Stimulated activated naive CD8-positive, alpha-beta T cell treated with anti-CD3 and anti-CD28 coated beads, Interleukin-15, Interleukin-2, amounts not matched to agents 100 U/mL and 50 U/mL, for 24 hours (primary cell): ENCODE measurements around the gene RPS6KA5.
A peak's percentile ranks its signal among the peaks of the same experiment; 100 is the strongest.
"Not testable (repeated sequence)": the region's sequence is repeated elsewhere in the genome, so short reads cannot be mapped to it uniquely, and the experiment has no call there.

Experiments used
- ATAC-seq: fragments of 150-1000 bp; cut with Tn5 transposase; one replicate; pipeline ENCODE4 v1.10.0; 2021
- DNase-seq: peaks from one replicate; pipeline ENCODE4 v3.0.0; 2021

Gene RPS6KA5

DNA sequence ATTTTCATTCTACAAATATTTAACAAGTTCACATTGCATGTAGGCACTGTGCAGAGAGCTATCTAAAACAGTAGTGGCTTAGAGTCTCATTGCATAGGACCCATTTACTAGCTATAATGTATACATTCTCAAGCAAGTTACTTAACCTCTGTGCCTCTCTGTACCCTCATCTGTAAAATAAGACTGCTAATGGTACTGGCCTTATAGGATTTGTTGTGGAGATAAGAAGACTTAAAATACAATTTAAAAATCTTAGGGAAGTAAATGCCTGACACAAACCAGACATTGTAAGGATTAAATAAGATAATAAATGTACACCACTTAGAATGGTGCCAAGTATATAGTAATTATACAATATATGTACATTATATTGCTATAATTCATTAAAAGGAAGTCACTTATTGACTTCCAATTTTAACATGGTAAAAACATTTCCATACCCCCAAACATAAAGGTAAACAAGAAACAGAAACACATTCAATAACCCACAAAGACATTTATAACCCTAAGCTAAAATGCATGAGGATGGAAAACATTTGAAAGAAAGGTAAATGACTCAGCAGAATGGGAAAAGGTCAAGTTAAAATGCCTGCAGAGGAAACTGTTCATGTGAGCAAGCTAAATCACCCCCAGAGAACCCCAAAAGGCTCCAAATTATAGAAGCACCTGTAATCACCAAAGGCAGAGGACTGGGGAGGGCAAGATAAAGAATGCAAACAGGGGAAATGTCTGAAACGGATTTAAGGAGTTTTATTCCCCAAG lies 30.8 kb downstream of the RPS6KA5 start:
- peak; percentile 63 for ATAC-seq
- no peak for DNase-seq

DNA sequence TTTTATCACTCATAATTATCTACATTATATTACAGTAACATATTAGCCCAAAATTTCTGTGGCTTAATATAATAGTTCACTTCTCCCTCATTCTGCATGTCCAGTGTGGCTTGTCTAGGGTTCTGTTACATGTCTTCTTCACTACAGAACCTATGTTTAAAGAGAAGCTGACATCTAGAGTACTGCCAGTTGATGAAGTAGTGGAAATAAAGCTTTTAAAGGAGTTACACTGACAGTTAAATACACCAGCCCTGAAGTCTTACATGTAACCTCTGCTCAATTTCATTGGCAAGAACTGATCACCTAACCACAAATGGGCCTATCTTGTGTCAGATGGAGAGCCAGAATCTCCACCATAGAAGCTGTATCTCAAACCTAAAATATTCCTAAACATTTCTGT lies 32.9 kb downstream of the RPS6KA5 start:
- DNase-seq (no peak), ATAC-seq (no peak)

GRCh38 chr14:91022622-91023028 lies 37.8 kb downstream of the RPS6KA5 start:
- DNase-seq = not testable (repeated sequence)
- ATAC-seq = peak; percentile 83

DNA sequence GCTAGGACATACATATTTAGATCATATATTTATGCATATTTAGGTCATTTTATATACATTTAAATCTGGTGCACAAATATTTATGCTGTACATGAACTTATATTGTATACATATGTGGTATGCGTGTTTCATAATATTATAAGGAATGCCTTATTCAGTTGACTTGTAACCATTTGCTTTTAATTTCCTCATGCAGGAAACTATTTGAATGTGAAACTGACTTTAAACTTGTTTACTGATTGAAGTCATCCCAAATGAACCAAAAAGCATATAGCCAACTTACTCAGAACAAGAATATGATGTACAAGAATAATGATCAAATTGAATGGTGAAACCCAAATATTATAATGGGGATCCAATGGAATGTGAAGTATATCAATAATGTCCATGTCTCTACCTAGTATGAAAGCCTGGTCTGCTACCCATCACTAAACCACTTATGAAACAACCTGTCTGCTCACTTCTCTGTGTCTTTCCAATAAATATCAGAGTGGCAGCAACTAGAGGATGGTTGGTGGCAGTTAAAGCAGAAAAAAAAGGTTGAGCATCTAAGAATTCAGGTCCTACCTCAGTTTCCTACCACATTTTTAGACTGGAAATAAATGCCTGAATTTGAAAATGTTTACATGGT lies 38.3 kb downstream of the RPS6KA5 start:
- ATAC-seq = peak; percentile 58
- no peak for DNase-seq

GRCh38 chr14:91021115-91021514 lies 39.3 kb downstream of the RPS6KA5 start:
- ATAC-seq = no peak
- no peak for DNase-seq

GRCh38 chr14:91019673-91020072 lies 40.8 kb downstream of the RPS6KA5 start:
- DNase-seq = no peak
- ATAC-seq = peak; percentile 17

DNA sequence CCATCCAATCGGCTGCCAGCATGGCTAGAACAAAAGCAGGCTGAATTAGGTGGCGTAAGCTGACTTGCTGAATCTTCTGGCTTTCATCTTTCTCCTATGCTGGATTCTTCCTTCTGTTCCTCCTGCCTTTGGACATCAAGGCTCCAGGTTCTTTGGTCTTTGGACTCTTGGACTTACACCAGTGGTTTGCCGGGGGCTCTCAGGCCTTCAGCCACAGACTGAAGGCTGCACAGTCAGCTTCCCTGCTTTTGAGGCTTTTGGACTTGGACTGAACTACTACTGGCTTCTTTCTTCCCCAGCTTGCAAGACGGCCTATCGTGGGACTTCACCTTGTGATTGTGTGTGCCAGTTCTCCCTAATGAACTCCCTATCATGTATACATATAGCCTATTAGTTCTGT lies 42.0 kb downstream of the RPS6KA5 start:
- ATAC-seq = no peak
- no peak for DNase-seq

DNA sequence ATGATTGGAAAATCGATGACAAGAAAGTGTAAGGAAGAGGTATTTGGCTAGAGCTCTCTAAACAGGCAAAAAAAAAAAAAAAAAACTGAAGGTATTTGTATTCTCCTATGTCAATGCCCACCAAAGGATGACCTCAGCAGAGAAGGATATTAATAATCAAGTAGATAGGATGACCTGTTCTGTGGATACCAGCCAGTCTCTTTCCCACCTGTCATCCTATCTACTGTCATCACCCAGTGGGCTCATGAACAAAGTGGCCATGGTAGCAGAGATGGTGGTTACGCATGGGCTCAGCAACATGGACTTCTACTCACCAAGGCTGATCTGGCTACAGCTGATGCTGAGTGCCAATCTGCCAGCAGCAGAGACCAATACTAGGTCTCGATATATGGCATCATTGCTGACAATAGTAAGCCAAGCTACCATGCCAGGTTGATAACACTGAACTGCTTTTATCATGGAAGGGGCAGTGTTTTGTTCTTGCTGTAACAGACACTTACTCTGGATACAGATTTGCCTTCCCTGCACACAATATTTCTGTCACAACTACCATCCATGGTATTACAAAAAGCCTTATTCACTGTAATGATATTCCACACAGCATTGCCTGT lies 43.5 kb downstream of the RPS6KA5 start:
- DNase-seq = no peak
- ATAC-seq = no peak

DNA sequence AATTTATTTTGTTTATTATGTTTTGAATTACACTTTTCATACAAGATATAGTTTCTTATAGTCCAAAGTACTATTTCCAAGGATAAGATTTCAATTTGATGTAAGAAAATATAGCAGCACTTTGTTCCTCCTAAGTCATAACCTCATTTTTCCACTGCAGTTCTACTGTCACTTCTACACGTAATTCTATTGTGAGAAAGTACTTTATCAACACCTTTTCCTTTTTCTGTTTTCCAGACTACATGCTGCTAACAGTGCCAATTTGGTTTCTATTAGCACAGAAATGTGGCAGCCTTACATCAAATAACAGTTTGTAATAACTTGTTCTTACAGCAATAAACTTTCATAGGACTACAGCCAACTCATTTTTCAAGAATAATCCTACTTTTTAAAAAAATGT lies 45.0 kb downstream of the RPS6KA5 start:
- ATAC-seq (no peak), DNase-seq (no peak)

DNA sequence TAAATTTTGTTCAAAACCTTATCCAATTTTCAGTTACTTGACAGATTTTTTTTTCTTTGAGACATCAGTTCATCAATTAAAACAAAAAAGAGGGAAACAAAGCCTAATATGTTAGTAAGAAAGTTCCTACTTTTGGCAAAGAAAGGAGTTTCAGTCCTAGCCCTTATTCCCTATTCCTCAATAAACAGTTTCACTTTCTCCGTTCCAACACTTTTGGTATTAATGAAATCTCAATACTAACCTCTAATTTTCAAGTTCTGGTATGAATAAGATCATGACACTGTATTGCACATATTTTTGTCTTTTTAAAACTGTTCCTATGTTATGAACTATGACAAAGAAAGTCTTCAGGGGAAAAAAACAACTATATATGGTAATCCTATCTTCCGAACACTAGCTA lies 48.4 kb downstream of the RPS6KA5 start:
- ATAC-seq (no peak), DNase-seq (no peak)

GRCh38 chr14:91010153-91010533 lies 50.3 kb downstream of the RPS6KA5 start:
- no peak for ATAC-seq

GRCh38 chr14:91009501-91010152 lies 50.8 kb downstream of the RPS6KA5 start:
- no peak for DNase-seq
- peak; percentile 66 for ATAC-seq

More at GRCh38 chr14:91010153-91010533, 50.3 kb downstream of the RPS6KA5 start:
- no peak for DNase-seq

GRCh38 chr14:91008759-91009409 lies 51.6 kb downstream of the RPS6KA5 start:
- DNase-seq (no peak), ATAC-seq (no peak)

DNA sequence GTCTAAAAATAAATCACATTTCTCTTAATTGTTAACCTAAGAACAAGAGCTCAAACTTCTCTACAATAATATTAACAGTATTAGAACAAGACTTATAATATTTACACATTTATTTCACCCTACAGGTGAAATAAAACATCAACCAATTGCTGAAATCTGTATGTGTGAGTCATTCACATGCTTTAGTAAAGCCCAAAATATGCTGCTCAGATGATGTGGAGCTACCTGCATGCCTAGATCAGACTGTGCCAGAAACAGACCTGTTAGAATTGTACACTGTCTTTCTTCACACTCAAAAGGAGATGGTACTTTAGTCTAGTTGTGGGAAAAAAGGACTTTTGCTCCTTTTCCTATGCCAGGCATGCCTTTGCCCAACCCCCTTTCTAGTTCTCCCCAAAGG lies 54.7 kb downstream of the RPS6KA5 start:
- no peak for DNase-seq
- no peak for ATAC-seq

GRCh38 chr14:91004987-91005386 lies 55.5 kb downstream of the RPS6KA5 start:
- no peak for DNase-seq
- no peak for ATAC-seq

GRCh38 chr14:90999299-90999698 lies 61.1 kb downstream of the RPS6KA5 start:
- ATAC-seq (no peak), DNase-seq (no peak)

DNA sequence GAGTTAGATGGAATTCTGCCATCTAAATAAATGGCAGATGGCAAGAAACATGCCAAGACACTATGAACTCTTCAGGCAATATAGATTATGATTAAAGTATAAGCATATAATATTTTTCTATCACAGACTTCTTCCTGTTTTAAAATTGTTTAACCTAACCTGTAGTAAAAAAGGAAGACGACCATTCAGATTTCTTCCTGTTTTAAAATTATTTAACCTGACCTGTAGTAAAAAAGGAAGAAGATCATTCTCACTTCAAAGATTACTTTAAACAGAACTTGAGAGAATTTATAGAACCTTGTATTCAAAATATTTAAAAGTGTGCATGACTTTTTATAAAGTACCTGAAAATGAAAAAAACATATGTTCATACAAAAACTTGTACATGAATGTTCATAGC lies 63.5 kb downstream of the RPS6KA5 start:
- DNase-seq (no peak), ATAC-seq (no peak)

DNA sequence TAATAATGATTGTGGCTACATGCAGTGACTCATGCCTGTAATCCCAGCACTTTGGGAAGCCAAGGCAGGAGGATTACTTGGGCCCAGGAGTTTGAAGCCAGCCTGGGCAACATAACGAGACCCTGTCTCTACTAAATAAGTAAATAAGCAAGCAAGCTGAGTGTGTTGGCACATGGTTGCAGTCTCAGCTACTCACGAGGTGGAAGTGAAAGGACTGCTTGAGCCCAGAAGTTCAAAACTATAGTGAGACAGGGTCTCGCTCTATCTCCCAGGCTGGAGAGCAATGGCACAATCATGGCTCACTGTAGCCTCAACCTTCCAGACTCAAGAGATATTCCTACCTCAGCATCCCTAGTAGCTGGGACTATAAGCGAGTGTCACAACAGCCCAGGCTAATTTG lies 64.7 kb downstream of the RPS6KA5 start:
- DNase-seq (no peak), ATAC-seq (no peak)

- DNase-seq (no peak), ATAC-seq (no peak)
Measured at GRCh38 chr14:90993792-90994191, 66.6 kb downstream of the RPS6KA5 start.

DNA sequence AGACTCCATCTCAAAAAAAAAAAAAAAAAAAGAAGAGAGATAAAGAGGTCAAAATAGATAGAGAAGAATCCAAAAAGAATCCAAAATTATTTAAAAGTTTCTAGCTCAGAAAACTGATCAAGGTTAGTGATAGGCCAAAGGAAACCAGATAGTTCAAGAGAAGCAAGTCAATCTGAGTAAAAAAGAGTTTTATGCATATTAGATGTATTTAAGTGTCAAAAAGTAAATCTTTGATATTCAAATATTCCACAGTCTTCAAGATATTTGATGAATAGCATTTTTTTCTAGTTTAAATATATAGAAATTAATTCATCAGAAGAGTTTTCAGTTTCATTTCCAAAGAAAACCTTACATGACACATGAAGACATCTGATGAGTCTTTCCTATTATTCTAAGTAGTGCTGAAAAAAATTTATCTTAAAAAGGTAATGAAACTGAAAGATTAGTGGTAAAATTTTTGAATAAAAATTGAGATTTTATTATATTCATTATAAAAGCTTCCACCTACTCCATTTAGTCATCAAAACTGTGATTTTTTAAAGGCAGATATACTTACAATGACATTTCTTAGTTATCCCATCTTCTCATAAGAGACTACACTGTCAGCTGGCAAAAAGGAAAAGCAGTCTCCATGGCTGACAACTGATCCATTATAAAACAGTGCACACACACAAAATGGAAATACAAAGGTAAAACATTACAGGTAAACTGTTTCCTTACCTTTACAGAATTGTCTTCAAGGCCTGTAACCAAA lies 68.6 kb downstream of the RPS6KA5 start:
- DNase-seq (no peak), ATAC-seq (peak; percentile 55)

DNA sequence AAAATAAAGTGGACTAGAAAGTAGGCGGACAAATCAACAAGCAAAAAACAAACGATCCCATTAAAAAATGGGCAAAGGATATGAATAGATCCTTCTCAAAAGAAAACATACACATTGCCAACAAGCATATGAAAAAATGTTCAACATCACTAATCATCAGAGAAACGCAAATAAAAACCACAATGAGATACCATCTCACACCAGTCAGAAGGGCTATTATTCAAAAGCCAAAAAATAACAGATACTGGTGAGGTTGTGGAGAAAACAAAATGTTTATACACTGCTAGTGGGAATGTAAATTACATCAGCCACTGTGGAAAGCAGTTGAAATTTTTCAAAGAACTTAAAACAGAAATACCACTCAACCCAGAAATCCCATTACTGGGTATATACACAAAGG lies 70.3 kb downstream of the RPS6KA5 start:
- DNase-seq (no peak), ATAC-seq (no peak)

GRCh38 chr14:90987140-90987539 lies 73.3 kb downstream of the RPS6KA5 start:
- ATAC-seq (no peak), DNase-seq (no peak)
